ENCODE measurements around the gene SLC25A11.

DNA sequence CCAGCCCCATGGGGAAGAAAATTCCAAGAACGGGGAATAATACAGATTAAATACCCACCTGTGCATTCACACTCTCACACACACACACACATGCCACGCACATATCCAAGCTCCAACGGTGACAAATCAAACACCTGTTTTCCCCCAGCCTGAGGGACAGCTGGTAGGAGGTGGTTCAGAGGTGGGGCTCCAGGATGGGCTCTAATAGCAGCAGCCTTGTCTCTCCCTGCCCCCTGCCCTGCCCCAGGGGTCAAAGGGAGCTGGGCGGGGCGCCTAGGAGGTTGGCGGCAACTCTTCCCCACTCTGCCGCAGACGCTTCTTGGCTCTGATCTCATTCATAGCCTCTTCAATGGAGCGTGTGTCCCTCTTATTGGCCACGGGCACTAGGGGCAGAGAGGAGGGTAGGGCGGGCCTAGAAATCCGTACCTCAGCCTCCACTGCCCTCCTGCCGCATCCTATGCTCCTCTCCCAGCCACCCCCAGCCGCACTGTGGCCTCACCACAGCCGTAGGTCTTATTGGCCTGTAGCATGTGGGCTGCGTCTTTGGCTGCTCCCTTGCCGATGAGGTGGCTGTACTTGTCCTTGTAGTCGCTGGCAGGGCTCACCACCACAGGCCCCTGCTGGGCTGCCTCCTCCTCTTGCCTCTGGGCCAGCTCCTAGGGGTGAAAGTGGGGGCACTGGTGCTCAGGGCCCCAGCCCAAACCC, 19.6 kb upstream of the SLC25A11 start:
- no peak for TF ChIP-seq REST (IDR thresholded peaks at IDR 0.05; ENCODE audit: insufficient read depth in 1 of 2, low read depth in 2 of 2, low read length in 2 of 2)
- TF ChIP-seq POLR2AphosphoS5 (IDR thresholded peaks at IDR 0.05; ENCODE audit: low read depth, low read length) = no peak
- TF ChIP-seq TAF1 (IDR thresholded peaks at IDR 0.05; ENCODE audit: borderline replicate concordance, insufficient read depth, low read length) = no peak
- no peak for TF ChIP-seq SIN3A (IDR thresholded peaks at IDR 0.05; ENCODE audit: borderline replicate concordance, insufficient read depth, low read length)
- no peak for TF ChIP-seq FOXP2 (optimal IDR thresholded peaks at IDR 0.05; ENCODE audit: borderline replicate concordance, extremely low read depth, extremely low read length, insufficient read depth)
